ENCODE results near the gene POLR1G.

POLR1G gene

GRCh38 chr19:45409557-45409920 lies 3.1 kb downstream of the POLR1G start:
- TF ChIP-seq EGR1 (IDR thresholded peaks at IDR 0.05): no peak
- no peak for TF ChIP-seq MAX (IDR thresholded peaks at IDR 0.05)
- no peak for TF ChIP-seq EP300 (IDR thresholded peaks at IDR 0.05; ENCODE audit: borderline replicate concordance)
- TF ChIP-seq NFIC (IDR thresholded peaks at IDR 0.05): no peak
- TF ChIP-seq REST (IDR thresholded peaks at IDR 0.05; ENCODE audit: low read depth): no peak
- no peak for TF ChIP-seq TEAD4 (IDR thresholded peaks at IDR 0.05)
- no peak for TF ChIP-seq USF1 (IDR thresholded peaks at IDR 0.05)
- no peak for TF ChIP-seq TAF1 (IDR thresholded peaks at IDR 0.05; ENCODE audit: low read depth)
- no peak for TF ChIP-seq RAD21 (IDR thresholded peaks at IDR 0.05; ENCODE audit: low read depth)
- TF ChIP-seq CREB1 (IDR thresholded peaks at IDR 0.05; ENCODE audit: low read depth): no peak
- no peak for TF ChIP-seq CEBPB (IDR thresholded peaks at IDR 0.05)
- no peak for TF ChIP-seq FOXM1 (IDR thresholded peaks at IDR 0.05; ENCODE audit: borderline replicate concordance, low read depth)
- no peak for TF ChIP-seq TCF12 (IDR thresholded peaks at IDR 0.05; ENCODE audit: low read depth)
- TF ChIP-seq ZBTB7A (IDR thresholded peaks at IDR 0.05; ENCODE audit: low read depth): no peak
- no peak for TF ChIP-seq YY1 (IDR thresholded peaks at IDR 0.05; ENCODE audit: low read depth)

- no peak for TF ChIP-seq NFIC (IDR thresholded peaks at IDR 0.05)
- TF ChIP-seq YY1 (IDR thresholded peaks at IDR 0.05; ENCODE audit: low read depth): no peak
- no peak for TF ChIP-seq REST (IDR thresholded peaks at IDR 0.05; ENCODE audit: low read depth)
- no peak for TF ChIP-seq CREB1 (IDR thresholded peaks at IDR 0.05; ENCODE audit: low read depth)
- no peak for TF ChIP-seq FOXM1 (IDR thresholded peaks at IDR 0.05; ENCODE audit: borderline replicate concordance, low read depth)
- no peak for TF ChIP-seq ZBTB7A (IDR thresholded peaks at IDR 0.05; ENCODE audit: low read depth)
- no peak for TF ChIP-seq RAD21 (IDR thresholded peaks at IDR 0.05; ENCODE audit: low read depth)
These were observed 7.1 kb downstream of the POLR1G start for GRCh38 chr19:45413497-45413896.

GRCh38 chr19:45414468-45414867 lies 8.0 kb downstream of the POLR1G start:
- TF ChIP-seq TEAD4 (IDR thresholded peaks at IDR 0.05): no peak
- no peak for TF ChIP-seq CEBPB (IDR thresholded peaks at IDR 0.05)
- no peak for TF ChIP-seq NFIC (IDR thresholded peaks at IDR 0.05)
- TF ChIP-seq EP300 (IDR thresholded peaks at IDR 0.05; ENCODE audit: borderline replicate concordance): no peak
- TF ChIP-seq TCF12 (IDR thresholded peaks at IDR 0.05; ENCODE audit: low read depth): no peak
- no peak for TF ChIP-seq REST (IDR thresholded peaks at IDR 0.05; ENCODE audit: low read depth)
- TF ChIP-seq TAF1 (IDR thresholded peaks at IDR 0.05; ENCODE audit: low read depth): no peak

- TF ChIP-seq EGR1 (IDR thresholded peaks at IDR 0.05): no peak
- no peak for TF ChIP-seq EP300 (IDR thresholded peaks at IDR 0.05; ENCODE audit: borderline replicate concordance)
- TF ChIP-seq YY1 (IDR thresholded peaks at IDR 0.05; ENCODE audit: low read depth): no peak
- no peak for TF ChIP-seq MAX (IDR thresholded peaks at IDR 0.05)
- TF ChIP-seq RAD21 (IDR thresholded peaks at IDR 0.05; ENCODE audit: low read depth): no peak
- no peak for TF ChIP-seq TCF12 (IDR thresholded peaks at IDR 0.05; ENCODE audit: low read depth)
- TF ChIP-seq CREB1 (IDR thresholded peaks at IDR 0.05; ENCODE audit: low read depth): no peak
These were observed 10.7 kb downstream of the POLR1G start for GRCh38 chr19:45417151-45417550.

- TF ChIP-seq YY1 (IDR thresholded peaks at IDR 0.05; ENCODE audit: low read depth): no peak
- no peak for TF ChIP-seq NFIC (IDR thresholded peaks at IDR 0.05)
- TF ChIP-seq USF1 (IDR thresholded peaks at IDR 0.05): no peak
- TF ChIP-seq RAD21 (IDR thresholded peaks at IDR 0.05; ENCODE audit: low read depth): no peak
- no peak for TF ChIP-seq EGR1 (IDR thresholded peaks at IDR 0.05)
- TF ChIP-seq EP300 (IDR thresholded peaks at IDR 0.05; ENCODE audit: borderline replicate concordance): no peak
- no peak for TF ChIP-seq CEBPB (IDR thresholded peaks at IDR 0.05)
- TF ChIP-seq TAF1 (IDR thresholded peaks at IDR 0.05; ENCODE audit: low read depth): no peak
- no peak for TF ChIP-seq ZBTB7A (IDR thresholded peaks at IDR 0.05; ENCODE audit: low read depth)
- no peak for TF ChIP-seq TCF12 (IDR thresholded peaks at IDR 0.05; ENCODE audit: low read depth)
- TF ChIP-seq CREB1 (IDR thresholded peaks at IDR 0.05; ENCODE audit: low read depth): no peak
- TF ChIP-seq REST (IDR thresholded peaks at IDR 0.05; ENCODE audit: low read depth): no peak
- TF ChIP-seq MAX (IDR thresholded peaks at IDR 0.05): no peak
- no peak for TF ChIP-seq FOXM1 (IDR thresholded peaks at IDR 0.05; ENCODE audit: borderline replicate concordance, low read depth)
- no peak for TF ChIP-seq TEAD4 (IDR thresholded peaks at IDR 0.05)
These were observed 12.4 kb downstream of the POLR1G start for GRCh38 chr19:45418802-45419201.

Data from Ishikawa (cell line).